GM21528 (cell line): Measurements from ENCODE around the gene HHIPL2.
"Not testable (repeated sequence)": the region's sequence is repeated elsewhere in the genome, so short reads cannot be mapped to it uniquely, and the experiment has no call there.

Experiments
- ATAC-seq: cut with Tn5 transposase; IDR thresholded peaks from one replicate; pipeline ENCODE4 v1.9.1; 2021; ENCODE audit warnings: mild to moderate bottlenecking, moderate library complexity; ENCODE audit not compliant: unreplicated experiment, low FRiP score

HHIPL2 gene

DNA sequence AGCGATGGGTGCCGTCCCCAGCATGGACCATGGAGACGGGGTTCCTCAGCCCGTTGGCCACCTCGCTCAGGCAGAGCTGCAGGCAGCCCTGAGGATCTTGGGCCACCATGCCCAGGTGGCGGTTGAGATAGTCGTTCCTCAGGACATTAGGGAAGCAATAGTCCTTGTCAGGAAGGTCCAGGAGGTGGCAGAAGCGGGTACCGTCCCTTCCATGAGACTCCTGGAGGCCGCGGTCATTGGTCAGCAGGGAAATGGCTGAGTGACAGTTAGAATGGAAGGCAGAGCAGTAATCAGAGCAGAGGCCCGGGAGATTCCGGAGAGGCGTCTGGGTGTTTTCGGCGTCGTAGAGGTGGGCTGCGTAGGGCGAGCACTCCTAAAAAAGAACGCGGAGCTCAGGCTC is 4.1 kb downstream of the HHIPL2 start:
- no peak for ATAC-seq

GRCh38 chr1:222540598-222540995 is 7.3 kb downstream of the HHIPL2 start:
- ATAC-seq = no peak

DNA sequence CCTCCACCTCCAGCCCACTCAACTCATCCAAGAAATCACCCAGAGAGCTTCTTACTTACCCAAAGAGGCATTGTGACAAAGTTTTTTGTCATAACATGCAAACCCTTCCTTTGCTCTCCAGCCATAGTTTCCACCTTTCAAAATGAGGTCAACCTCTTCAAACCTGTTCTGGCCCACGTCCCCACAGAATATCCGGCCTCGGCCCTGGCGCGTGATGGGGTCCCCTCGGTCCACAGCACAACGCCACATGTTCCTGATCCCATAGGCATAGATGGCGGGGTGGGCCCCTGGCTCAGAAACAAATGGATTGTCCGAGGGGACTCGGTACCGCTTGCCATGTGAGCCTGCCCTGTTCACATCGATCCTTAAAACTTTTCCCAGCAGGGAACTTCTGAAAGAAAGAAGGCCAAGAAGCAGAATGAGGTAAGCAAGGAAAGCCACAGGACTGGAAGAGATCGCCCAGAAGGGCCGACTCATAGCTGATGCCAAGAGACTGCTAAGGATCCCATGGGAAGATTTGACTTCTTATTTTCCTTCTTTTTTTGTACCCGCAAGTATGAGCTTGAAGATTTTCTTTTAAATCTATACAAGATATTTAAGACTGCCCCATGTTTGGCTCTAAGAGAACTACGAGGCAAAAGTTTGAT is 7.8 kb downstream of the HHIPL2 start:
- no peak for ATAC-seq

DNA sequence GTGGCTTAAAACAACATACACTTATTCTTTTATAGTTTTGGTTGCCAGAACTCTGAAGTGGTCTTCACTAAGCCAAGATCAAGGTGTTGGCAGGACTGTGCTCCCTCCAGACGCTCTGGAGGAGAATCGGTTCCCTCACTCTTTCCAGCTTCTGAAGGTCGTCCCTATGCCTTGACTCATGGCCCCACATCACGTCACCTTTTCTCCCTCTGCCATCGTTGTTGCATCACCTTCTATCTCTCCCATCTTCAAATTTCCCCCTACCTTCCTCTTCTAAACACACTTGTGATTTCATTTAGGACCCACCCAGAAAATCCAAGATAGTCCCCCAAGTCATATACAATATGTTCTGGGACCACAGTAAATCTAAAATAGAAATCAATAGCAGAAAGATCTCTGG is 12.4 kb downstream of the HHIPL2 start:
- no peak for ATAC-seq

- no peak for ATAC-seq
Observed at GRCh38 chr1:222530852-222531251, 17.1 kb downstream of the HHIPL2 start.

- no peak for ATAC-seq
Observed at GRCh38 chr1:222529916-222530315, 18.0 kb downstream of the HHIPL2 start.

DNA sequence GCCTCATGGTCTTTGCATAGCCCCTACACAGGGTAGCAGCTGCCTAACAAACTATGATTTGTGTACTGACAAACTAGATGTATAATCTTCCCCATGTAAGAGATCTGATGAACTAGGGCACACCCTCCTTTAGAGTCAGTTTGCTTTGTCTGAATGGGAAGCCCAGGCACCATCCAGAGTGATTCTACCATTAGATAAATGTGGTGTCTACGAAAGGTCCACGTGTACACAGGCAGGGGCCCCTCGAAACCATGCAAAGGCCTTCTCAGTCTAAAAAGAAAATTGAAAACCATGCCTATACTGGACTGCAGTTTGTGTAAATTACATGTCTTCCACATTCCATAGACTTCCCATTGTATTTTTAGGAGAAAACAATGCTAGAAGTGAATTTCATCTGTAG is 18.7 kb downstream of the HHIPL2 start:
- ATAC-seq = no peak

DNA sequence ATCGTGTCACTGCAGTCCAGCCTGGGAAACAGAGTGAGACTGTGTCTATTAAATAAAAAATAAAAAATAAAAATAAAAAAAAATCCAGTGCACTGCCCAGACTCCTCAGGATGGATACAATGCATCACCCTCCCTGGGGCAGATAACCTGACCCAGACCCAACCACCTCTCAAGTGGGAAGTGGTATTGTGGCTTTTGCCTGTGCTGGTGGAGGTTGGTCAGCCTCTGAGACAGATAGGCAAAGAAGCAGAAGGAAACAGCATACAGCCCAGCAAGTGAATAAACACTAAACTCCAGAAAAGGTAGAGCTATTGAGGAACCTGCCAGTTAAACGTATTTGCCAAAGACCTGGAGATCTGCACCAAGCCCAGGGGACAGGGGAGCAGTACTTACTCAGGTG is 22.0 kb downstream of the HHIPL2 start:
- no peak for ATAC-seq

GRCh38 chr1:222523852-222524251 is 24.1 kb downstream of the HHIPL2 start:
- ATAC-seq = no peak

DNA sequence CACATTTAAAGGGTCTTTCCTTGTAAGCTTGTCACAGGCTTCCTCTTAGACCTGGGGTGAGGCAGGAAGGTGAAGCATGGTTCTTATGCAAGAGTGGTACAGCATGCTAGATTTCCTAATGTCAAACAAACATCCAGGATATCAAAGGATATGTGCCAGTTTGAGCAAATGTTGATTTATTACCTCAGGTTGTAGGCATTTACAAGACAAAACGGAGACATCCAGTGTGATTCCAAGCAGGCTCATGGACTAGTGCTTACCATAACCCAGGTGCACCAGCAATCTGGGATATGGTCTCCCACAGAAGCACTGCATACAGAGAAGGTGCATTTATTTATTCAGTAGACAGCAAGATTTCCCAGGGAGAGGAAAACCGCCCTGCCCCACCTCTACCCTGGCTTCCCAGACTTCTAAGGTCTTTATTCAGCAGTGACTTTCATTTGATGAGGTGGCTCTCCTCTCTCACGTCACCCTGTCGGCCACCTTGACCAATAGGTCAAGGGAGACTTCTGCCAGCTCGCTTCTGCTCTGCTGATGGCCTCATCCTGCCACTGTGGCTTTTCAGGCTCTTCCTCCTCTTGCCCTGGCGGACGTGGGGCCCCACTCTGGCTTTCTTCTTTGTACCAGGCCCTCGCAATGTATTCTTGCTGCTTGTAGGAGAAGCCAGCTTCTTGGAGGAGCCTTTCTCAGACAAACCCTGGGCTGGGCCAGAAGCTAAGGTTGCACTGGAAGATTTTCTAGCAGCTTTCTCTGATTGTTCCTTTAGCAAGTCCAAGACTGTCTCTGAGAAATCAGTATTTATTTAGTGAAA is 25.6 kb downstream of the HHIPL2 start:
- ATAC-seq = no peak

- ATAC-seq = no peak
Observed at GRCh38 chr1:222521299-222522104, 26.4 kb downstream of the HHIPL2 start.

- not testable (repeated sequence) for ATAC-seq
Observed at GRCh38 chr1:222489496-222489895, 58.4 kb downstream of the HHIPL2 start.

DNA sequence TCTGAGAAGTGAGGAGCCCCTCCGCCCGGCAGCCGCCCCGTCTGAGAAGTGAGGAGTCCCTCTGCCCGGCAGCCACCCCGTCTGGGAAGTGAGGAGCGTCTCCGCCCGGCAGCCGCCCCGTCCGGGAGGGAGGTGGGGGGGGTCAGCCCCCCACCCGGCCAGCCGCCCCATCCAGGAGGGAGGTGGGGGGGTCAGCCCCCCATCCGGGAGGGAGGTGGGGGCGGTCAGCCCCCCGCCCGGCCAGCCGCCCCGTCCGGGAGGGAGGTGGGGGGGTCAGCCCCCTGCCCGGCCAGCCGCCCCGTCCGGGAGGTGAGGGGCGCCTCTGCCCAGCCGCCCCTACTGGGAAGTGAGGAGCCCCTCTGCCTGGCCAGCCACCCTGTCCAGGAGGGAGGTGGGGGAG is 60.1 kb downstream of the HHIPL2 start:
- ATAC-seq = not testable (repeated sequence)

DNA sequence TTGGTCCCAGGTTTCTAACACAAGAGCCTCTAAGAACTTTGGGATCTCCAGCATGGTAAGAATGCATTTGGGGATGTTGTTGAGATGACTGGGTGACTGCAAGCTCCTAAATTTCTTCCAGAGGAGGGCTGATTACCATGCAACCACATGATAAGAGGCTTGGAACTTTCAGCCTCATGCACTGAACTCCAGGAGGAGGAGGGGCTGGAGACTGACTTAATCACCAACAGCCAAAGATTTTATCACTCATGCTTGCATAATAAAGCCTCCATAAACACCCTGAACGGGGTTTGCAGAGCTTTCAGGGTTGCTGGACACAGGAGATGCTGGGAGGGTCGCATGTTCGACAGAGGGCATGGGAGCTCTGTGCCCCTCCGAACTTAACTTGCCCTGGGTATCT is 63.9 kb downstream of the HHIPL2 start:
- not testable (repeated sequence) for ATAC-seq

DNA sequence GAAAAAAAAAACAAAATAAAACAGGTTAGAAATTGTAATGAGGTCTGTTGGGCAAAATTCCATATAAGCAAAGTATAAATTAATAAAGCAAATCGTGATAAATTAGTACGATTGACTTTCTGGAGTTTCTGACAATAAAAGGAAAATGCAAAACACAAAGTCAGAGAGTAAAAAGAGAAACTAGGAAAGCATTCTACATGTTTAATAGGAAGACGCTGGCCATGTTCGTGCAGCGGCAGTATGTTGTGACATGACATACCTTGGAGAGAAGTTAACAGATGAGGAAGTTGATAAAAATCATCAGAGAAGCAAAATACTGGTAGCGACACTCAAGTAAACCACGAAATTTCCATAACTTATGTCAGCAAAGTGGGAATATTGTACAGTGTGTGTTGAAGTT is 68.3 kb downstream of the HHIPL2 start:
- ATAC-seq = not testable (repeated sequence)

DNA sequence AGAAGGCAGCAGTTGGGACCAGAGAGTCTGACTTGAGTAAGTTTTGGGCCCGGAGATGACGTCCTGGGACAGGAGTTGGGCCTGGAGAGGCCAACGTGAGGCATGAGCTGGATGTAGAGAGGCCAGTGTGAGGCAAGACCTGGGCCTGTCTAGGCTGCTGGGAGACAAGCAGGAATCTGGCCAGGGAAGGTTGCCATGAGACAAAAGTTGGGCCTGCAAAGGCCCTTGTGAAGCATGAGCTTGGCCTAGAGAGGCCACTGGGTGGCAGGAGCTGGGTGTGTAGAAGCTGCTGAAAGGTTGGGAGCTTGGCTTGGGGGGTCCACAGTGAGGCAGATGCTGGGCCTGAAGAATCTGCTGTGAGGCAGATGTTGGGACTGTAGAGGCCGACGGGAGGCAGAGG is 71.5 kb downstream of the HHIPL2 start:
- ATAC-seq = not testable (repeated sequence)

DNA sequence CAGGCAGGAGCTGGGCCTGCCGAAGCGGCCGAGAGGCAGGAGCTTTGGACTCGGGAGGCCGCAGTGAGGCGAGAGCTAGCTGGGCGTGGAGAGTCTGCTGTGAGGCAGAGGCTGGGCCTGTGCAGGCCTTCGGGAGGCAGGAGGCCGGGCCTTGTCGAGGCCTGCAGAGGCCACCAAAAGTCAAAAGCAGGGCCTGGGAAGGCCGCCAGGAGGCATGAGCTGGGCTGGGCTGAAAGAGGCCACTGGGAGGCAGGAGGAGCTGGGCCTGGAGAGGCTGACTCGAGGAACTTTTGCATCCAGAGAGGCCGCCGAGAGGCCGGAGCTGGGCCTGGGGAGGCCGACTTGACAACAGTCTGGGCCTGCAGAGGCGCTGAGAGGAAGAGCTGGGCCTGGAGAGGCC is 74.2 kb downstream of the HHIPL2 start:
- not testable (repeated sequence) for ATAC-seq

DNA sequence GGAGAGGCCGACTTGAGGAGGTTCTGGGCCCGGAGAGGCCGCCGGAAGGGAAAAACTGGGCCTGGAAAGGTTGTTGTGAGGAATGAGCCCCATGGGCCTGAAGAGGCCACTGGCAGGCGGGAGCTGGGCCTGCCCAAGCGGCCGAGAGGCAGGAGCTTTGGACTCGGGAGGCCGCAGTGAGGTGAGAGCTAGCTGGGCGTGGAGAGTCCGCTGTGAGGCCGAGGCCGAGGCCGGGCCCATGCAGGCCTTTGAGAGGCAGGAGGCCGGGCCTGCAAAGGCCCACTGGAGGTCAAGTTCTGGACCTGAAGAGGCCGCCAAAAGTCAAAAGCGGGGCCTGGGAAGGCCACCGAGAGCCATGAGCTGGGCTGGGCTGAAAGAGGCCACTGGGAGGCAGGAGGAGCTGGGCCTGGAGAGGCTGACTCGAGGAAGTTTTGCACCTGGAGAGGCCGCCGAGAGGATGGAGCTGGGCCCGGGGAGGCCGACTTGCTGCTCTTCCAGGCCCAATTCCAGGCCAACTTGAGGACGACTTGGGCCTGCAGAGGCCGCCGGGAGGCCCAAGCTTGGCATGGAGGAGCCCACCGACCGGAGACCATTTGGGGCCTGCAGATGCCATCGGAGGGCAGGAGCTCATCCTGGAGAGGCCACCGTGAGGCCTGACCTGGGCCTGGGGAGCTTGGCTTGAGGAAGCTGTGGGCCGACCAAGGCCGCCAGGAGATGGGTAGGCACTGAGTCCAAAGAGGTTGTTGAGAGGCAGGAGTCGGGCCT is 74.9 kb downstream of the HHIPL2 start:
- not testable (repeated sequence) for ATAC-seq
